IMR-90 (cell line): ENCODE data around the gene MARK2. TPM values are rescaled to one million over a fixed set of nuclear protein-coding genes. Genes with fewer than 3 reads are reported as not detected.

Source experiments
- ATAC-seq: fragments of 200-7000 bp; cut with Tn5 transposase; 2 replicates; pipeline ENCODE4 v1.9.1; 2020; ENCODE audit warnings: low read depth, mild to moderate bottlenecking, moderate library complexity
- BruUV-seq: library from RNA; stranded (reverse); fragments of 400-500 nt; replicated peaks from 2 replicates; lab custom pipeline; 2021; lab: Mats Ljungman, UMichigan
- CTCF ChIA-PET: fragments of 300-600 bp; formaldehyde crosslinking; extraction: SDS; loops from one replicate; lab custom pipeline; 2021; ENCODE audit warnings: antibody characterized with exemption; lab: Yijun Ruan, JAX
- POLR2A ChIA-PET: fragments of 300-600 bp; sonication (Branson Sonifier 250); formaldehyde crosslinking; loops from one replicate; lab custom pipeline; 2022; ENCODE audit warnings: antibody characterized with exemption; ENCODE audit not compliant: unreplicated experiment; lab: Charles Lee
- DNase-seq: peaks from one replicate; pipeline ENCODE4 v3.0.0; 2013
- H2AFZ ChIP-seq: replicated peaks from 2 replicates; pipeline ENCODE3; 2013; ENCODE audit warnings: low read length, mild to moderate bottlenecking; ENCODE audit not compliant: poor library complexity
- H2AK5ac ChIP-seq: 2 replicates; pipeline ENCODE4 v1.6.1; 2013; ENCODE audit warnings: low read depth, low read length, inconsistent platforms
- H2AK9ac ChIP-seq: replicated peaks from 2 replicates; pipeline ENCODE3; 2013; ENCODE audit warnings: mild to moderate bottlenecking, low read depth, low read length, moderate library complexity; ENCODE audit not compliant: poor library complexity
- H2BK120ac ChIP-seq: 2 replicates; pipeline ENCODE4 v1.6.1; 2013; ENCODE audit warnings: low read depth, low read length, inconsistent platforms
- H2BK15ac ChIP-seq: 3 replicates; pipeline ENCODE4 v1.6.1; 2013; ENCODE audit warnings: low read depth, low read length, inconsistent platforms
- H2BK20ac ChIP-seq: 2 replicates; pipeline ENCODE4 v1.6.1; 2013; ENCODE audit warnings: low read depth, mild to moderate bottlenecking, inconsistent platforms, low read length, moderate library complexity
- H2BK5ac ChIP-seq: 2 replicates; pipeline ENCODE4 v1.6.1; 2013; ENCODE audit warnings: mild to moderate bottlenecking, low read depth, low read length, inconsistent platforms; ENCODE audit not compliant: poor library complexity, severe bottlenecking
- H3K14ac ChIP-seq: replicated peaks from 2 replicates; pipeline ENCODE4 v1.6.1; 2013; ENCODE audit warnings: low read depth, low read length, inconsistent platforms
- H3K18ac ChIP-seq: 2 replicates; pipeline ENCODE4 v1.6.1; 2013; ENCODE audit warnings: low read depth, low read length, control low read depth
- H3K23ac ChIP-seq: 2 replicates; pipeline ENCODE4 v1.6.1; 2013; ENCODE audit warnings: low read depth, low read length, inconsistent platforms
- H3K27ac ChIP-seq: 2 replicates; pipeline ENCODE4 v1.5.1; 2013; ENCODE audit warnings: mild to moderate bottlenecking, control low read depth, low read length; ENCODE audit not compliant: insufficient read depth
- H3K27me3 ChIP-seq: 2 replicates; pipeline ENCODE4 v1.6.1; 2013; ENCODE audit warnings: low read length; ENCODE audit not compliant: control insufficient read depth, insufficient read depth
- H3K36me3 ChIP-seq: 2 replicates; pipeline ENCODE4 v1.6.1; 2013; ENCODE audit warnings: low read length, mixed read lengths; ENCODE audit not compliant: control insufficient read depth, insufficient read depth
- H3K4ac ChIP-seq: 2 replicates; pipeline ENCODE4 v1.6.1; 2013; ENCODE audit warnings: low read depth, low read length, inconsistent platforms
- H3K4me1 ChIP-seq: 2 replicates; pipeline ENCODE4 v1.6.1; 2013; ENCODE audit warnings: low read length, mixed read lengths; ENCODE audit not compliant: control insufficient read depth, insufficient read depth
- H3K4me2 ChIP-seq: 2 replicates; pipeline ENCODE4 v1.6.1; 2013; ENCODE audit warnings: low read depth, mild to moderate bottlenecking, control low read depth, low read length, moderate library complexity
- H3K4me3 ChIP-seq: 2 replicates; pipeline ENCODE4 v1.5.1; 2013; ENCODE audit warnings: low read depth, mild to moderate bottlenecking, control low read depth, low read length, moderate library complexity; ENCODE audit not compliant: insufficient read depth
- H3K56ac ChIP-seq: 2 replicates; pipeline ENCODE4 v1.6.1; 2013; ENCODE audit warnings: low read length, inconsistent platforms; ENCODE audit not compliant: insufficient read depth; ENCODE audit errors: extremely low read depth
- H3K79me1 ChIP-seq, 2 experiments: 2 replicates each; pipeline ENCODE4 v1.6.1; 2013; ENCODE audit warnings: low read length in 2 of 2, inconsistent platforms in 1 of 2, low read depth in 1 of 2
- H3K9ac ChIP-seq: 2 replicates; pipeline ENCODE4 v1.6.1; 2013; ENCODE audit warnings: low read depth, low read length, control low read depth
- H3K9me1 ChIP-seq: 2 replicates; pipeline ENCODE4 v1.6.1; 2013; ENCODE audit warnings: low read length, inconsistent platforms; ENCODE audit not compliant: insufficient read depth
- H3K9me3 ChIP-seq: 2 replicates; pipeline ENCODE4 v1.6.1; 2013; ENCODE audit warnings: low read length; ENCODE audit not compliant: control insufficient read depth, insufficient read depth
- H4K20me1 ChIP-seq: 2 replicates; pipeline ENCODE4 v1.6.1; 2013; ENCODE audit warnings: low read length, inconsistent platforms; ENCODE audit not compliant: insufficient read depth
- H4K5ac ChIP-seq: 2 replicates; pipeline ENCODE4 v1.6.1; 2013; ENCODE audit warnings: mild to moderate bottlenecking, low read depth, low read length, control low read depth
- H4K8ac ChIP-seq, 2 experiments: 2 replicates each; pipeline ENCODE4 v1.6.1; 2013; ENCODE audit warnings: low read depth in 2 of 2, low read length in 2 of 2, control low read depth in 1 of 2, inconsistent platforms in 1 of 2
- H4K91ac ChIP-seq: 2 replicates; pipeline ENCODE4 v1.6.1; 2013; ENCODE audit warnings: low read depth, low read length, inconsistent platforms; ENCODE audit not compliant: insufficient read depth
- BHLHE40 ChIP-seq: fragments of 150-350 bp; IDR thresholded peaks from 2 replicates; pipeline ENCODE4 v1.6.1; 2016; ENCODE audit warnings: mild to moderate bottlenecking, low read depth, low read length
- CEBPB ChIP-seq: IDR thresholded peaks from 2 replicates; pipeline ENCODE4 v1.6.1; 2012; ENCODE audit warnings: low read depth, low read length, improper control_type of control experiment
- CHD1 ChIP-seq: IDR thresholded peaks from 2 replicates; pipeline ENCODE4 v1.6.1; 2012; ENCODE audit warnings: low read depth, low read length, improper control_type of control experiment
- FOS ChIP-seq: fragments of 150-350 bp; IDR thresholded peaks from 2 replicates; pipeline ENCODE4 v1.6.1; 2016; ENCODE audit warnings: low read depth, low read length
- MAFK ChIP-seq: IDR thresholded peaks from 2 replicates; pipeline ENCODE4 v1.6.1; 2012; ENCODE audit warnings: low read depth, low read length, improper control_type of control experiment
- MAZ ChIP-seq: IDR thresholded peaks from 2 replicates; pipeline ENCODE4 v1.6.1; 2012; ENCODE audit warnings: low read depth, mild to moderate bottlenecking, low read length, improper control_type of control experiment, moderate library complexity, borderline replicate concordance
- MXI1 ChIP-seq: IDR thresholded peaks from 2 replicates; pipeline ENCODE4 v1.6.1; 2012; ENCODE audit warnings: low read depth, mild to moderate bottlenecking, low read length, moderate library complexity, borderline replicate concordance
- NFE2L2 ChIP-seq: fragments of 150-350 bp; IDR thresholded peaks from 2 replicates; pipeline ENCODE4 v1.6.1; 2016; ENCODE audit warnings: low read depth, mild to moderate bottlenecking, low read length
- POLR2A ChIP-seq: IDR thresholded peaks from 2 replicates; pipeline ENCODE4 v1.6.1; 2012; ENCODE audit warnings: mild to moderate bottlenecking, low read depth, low read length
- RAD21 ChIP-seq: IDR thresholded peaks from 2 replicates; pipeline ENCODE4 v1.6.1; 2012; ENCODE audit warnings: low read length, improper control_type of control experiment
- RCOR1 ChIP-seq: IDR thresholded peaks from 2 replicates; pipeline ENCODE4 v1.6.1; 2012; ENCODE audit warnings: mild to moderate bottlenecking, low read length, improper control_type of control experiment; ENCODE audit not compliant: insufficient replicate concordance
- RFX5 ChIP-seq: IDR thresholded peaks from 2 replicates; pipeline ENCODE4 v1.8.0; 2012; ENCODE audit warnings: low read depth, mild to moderate bottlenecking, low read length, moderate library complexity
- SMC3 ChIP-seq: fragments of 150-350 bp; IDR thresholded peaks from 2 replicates; pipeline ENCODE4 v1.6.1; 2016; ENCODE audit warnings: low read depth, mild to moderate bottlenecking, antibody characterized with exemption, low read length, moderate library complexity
- USF2 ChIP-seq: fragments of 150-350 bp; IDR thresholded peaks from 2 replicates; pipeline ENCODE4 v1.6.1; 2017; ENCODE audit warnings: mild to moderate bottlenecking, antibody characterized with exemption, low read length, low read depth
- WGBS, 2 experiments: methylation state at CpG; one replicate each; pipeline versions ENCODE4 v1.1.5 to v1.1.7; 2013; ENCODE audit warnings: missing lambda C conversion rate in 2 of 2; ENCODE audit not compliant: insufficient read length in 1 of 2; ENCODE audit errors: extremely low coverage in 2 of 2; 5-methylcytosine and 5-hydroxymethylcytosine counted together
- dilution Hi-C: fragments of 300-500 bp; cut with HindIII; formaldehyde crosslinking; loops from one replicate; pipeline ENCODE4 v1.14.3; 2018; ENCODE audit warnings: low sequenced_read_pairs; ENCODE audit not compliant: unreplicated experiment
- in situ Hi-C: fragments of 300-500 bp; cut with MboI; formaldehyde crosslinking; loops from 3 replicates; pipeline ENCODE4 v1.14.3; 2019; ENCODE audit warnings: low sequenced_read_pairs, inconsistent platforms, mixed read lengths
- intact Hi-C: fragments of 100-400 bp; cut with micrococcal nuclease; formaldehyde crosslinking; loops from 2 replicates; pipeline ENCODE4 v1.10.0; 2022
- polyA plus RNA-seq, 3 experiments: library from polyadenylated mRNA; depleted of rRNA; stranded (reverse); fragments of >200 nt; gene quantifications; 2 replicates each; pipeline ENCODE4 v1.2.3, GENCODE V29; 2012; ENCODE audit warnings: low replicate concordance in 1 of 3
- total RNA-seq: library from RNA; depleted of rRNA; stranded (reverse); fragments of >200 nt; gene quantifications from 2 replicates; pipeline ENCODE4 v1.2.3, GENCODE V29; 2012
- TF ChIP-seq, protein P1 (sequence below): conservative IDR thresholded peaks from 2 replicates; pipeline ENCODE4 v1.5.1; 2012; ENCODE audit warnings: mild to moderate bottlenecking, low read depth, low read length, improper control_type of control experiment
- TF ChIP-seq, protein P2 (sequence below): fragments of 150-350 bp; IDR thresholded peaks from 2 replicates; pipeline ENCODE4 v1.6.1; 2016; ENCODE audit warnings: low read depth, mild to moderate bottlenecking, low read length, moderate library complexity, borderline replicate concordance

Gene MARK2
- total and polyA plus RNA-seq, 2 of the 4 experiments (the other 2 are of a cell fraction) = 6.6 to 17.3 TPM

GRCh38 chr11:63804259-63804658 lies 34.7 kb upstream of the MARK2 start:
- Histone ChIP-seq H3K9me3 (no peaks in the 10 kb centered on the region), H3K4me3 (no peak overlapping the region), H3K4me2 (no peak overlapping the region), H2BK15ac (no peak overlapping the region), H2AFZ (peak overlapping the region; percentile 13), H3K18ac (no peak overlapping the region), H2BK5ac (no peak overlapping the region), H4K20me1 (no peaks in the 10 kb centered on the region), H3K9ac (no peak overlapping the region), H3K4me1 (peaks cover 9% of the 10 kb centered on the region), H2BK120ac (no peak overlapping the region), H3K23ac (no peak overlapping the region), H4K5ac (no peak overlapping the region), H3K79me1 (peaks cover 0 to 4% of the 10 kb centered on the region in 2 experiments; a peak in 1 of 4 replicates), H3K27ac (no peak overlapping the region), H3K9me1 (peaks cover 8% of the 10 kb centered on the region), H3K27me3 (no peaks in the 10 kb centered on the region), H3K14ac (no peak overlapping the region), H3K36me3 (no peaks in the 10 kb centered on the region), H4K91ac (no peak overlapping the region), H3K56ac (no peak overlapping the region), H2BK20ac (no peak overlapping the region), H2AK5ac (no peak overlapping the region), H2AK9ac (no peak overlapping the region), H3K4ac (no peak overlapping the region), H4K8ac (no peak overlapping the region)
- intact Hi-C loops (no loop called here), in situ Hi-C loops (no loop called here), dilution Hi-C loops (no loop called here)
- DNase-seq (no peak), ATAC-seq (no peak)
- POLR2A ChIA-PET = no interaction called here
- no TSS peak for BruUV-seq
- WGBS, 2 experiments = 83% methylated on average over 1 of the region's 6 CpGs; no CpG with 5 or more reads in 1 of the 2 experiments
- CTCF ChIA-PET = no interaction called here
- TF ChIP-seq RCOR1 = no peak
- TF ChIP-seq FOS = no peak
- no peak for TF ChIP-seq RFX5
- TF ChIP-seq, protein P1, sequence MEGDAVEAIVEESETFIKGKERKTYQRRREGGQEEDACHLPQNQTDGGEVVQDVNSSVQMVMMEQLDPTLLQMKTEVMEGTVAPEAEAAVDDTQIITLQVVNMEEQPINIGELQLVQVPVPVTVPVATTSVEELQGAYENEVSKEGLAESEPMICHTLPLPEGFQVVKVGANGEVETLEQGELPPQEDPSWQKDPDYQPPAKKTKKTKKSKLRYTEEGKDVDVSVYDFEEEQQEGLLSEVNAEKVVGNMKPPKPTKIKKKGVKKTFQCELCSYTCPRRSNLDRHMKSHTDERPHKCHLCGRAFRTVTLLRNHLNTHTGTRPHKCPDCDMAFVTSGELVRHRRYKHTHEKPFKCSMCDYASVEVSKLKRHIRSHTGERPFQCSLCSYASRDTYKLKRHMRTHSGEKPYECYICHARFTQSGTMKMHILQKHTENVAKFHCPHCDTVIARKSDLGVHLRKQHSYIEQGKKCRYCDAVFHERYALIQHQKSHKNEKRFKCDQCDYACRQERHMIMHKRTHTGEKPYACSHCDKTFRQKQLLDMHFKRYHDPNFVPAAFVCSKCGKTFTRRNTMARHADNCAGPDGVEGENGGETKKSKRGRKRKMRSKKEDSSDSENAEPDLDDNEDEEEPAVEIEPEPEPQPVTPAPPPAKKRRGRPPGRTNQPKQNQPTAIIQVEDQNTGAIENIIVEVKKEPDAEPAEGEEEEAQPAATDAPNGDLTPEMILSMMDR = no peak
- TF ChIP-seq CHD1 = no peak
- no peak for TF ChIP-seq BHLHE40
- TF ChIP-seq USF2 = no peak
- TF ChIP-seq, protein P2, sequence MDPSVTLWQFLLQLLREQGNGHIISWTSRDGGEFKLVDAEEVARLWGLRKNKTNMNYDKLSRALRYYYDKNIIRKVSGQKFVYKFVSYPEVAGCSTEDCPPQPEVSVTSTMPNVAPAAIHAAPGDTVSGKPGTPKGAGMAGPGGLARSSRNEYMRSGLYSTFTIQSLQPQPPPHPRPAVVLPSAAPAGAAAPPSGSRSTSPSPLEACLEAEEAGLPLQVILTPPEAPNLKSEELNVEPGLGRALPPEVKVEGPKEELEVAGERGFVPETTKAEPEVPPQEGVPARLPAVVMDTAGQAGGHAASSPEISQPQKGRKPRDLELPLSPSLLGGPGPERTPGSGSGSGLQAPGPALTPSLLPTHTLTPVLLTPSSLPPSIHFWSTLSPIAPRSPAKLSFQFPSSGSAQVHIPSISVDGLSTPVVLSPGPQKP = no peak
- TF ChIP-seq POLR2A = no peak
- no peak for TF ChIP-seq RAD21
- no peak for TF ChIP-seq MAZ
- no peak for TF ChIP-seq SMC3
- no peak for TF ChIP-seq MXI1
- TF ChIP-seq NFE2L2 = no peak
- TF ChIP-seq CEBPB = no peak
- no peak for TF ChIP-seq MAFK
